Measurements from ENCODE around the gene CASQ1.

Gene CASQ1

GRCh38 chr1:160228431-160228830 lies 38.1 kb downstream of the CASQ1 start:
- no peak overlapping the region for H3K4me3 ChIP-seq (ENCODE audit: low read depth, low read length)
- TF ChIP-seq MYC (IDR thresholded peaks at IDR 0.05; ENCODE audit: low read depth, low read length) (no peak), POLR2A (IDR thresholded peaks at IDR 0.05; ENCODE audit: extremely low read depth, insufficient read length) (no peak), CTCF (IDR thresholded peaks at IDR 0.05; ENCODE audit: low read depth, low read length) (no peak), MAX (IDR thresholded peaks at IDR 0.05; ENCODE audit: low read depth, low read length) (no peak)
- DNase-seq (ENCODE audit: low read depth), result no peak

- H3K4me3 ChIP-seq (ENCODE audit: low read depth, low read length), result no peak overlapping the region
- no peak for TF ChIP-seq POLR2A (IDR thresholded peaks at IDR 0.05; ENCODE audit: extremely low read depth, insufficient read length)
- no peak for TF ChIP-seq CTCF (IDR thresholded peaks at IDR 0.05; ENCODE audit: low read depth, low read length)
- TF ChIP-seq MYC (IDR thresholded peaks at IDR 0.05; ENCODE audit: low read depth, low read length), result no peak
- no peak for TF ChIP-seq MAX (IDR thresholded peaks at IDR 0.05; ENCODE audit: low read depth, low read length)
- DNase-seq (ENCODE audit: low read depth), result no peak
These were observed 42.5 kb downstream of the CASQ1 start for GRCh38 chr1:160232911-160233310.

- no peak for DNase-seq (ENCODE audit: low read depth)
- H3K4me3 ChIP-seq (ENCODE audit: low read depth, low read length), result no peak overlapping the region
- no peak for TF ChIP-seq CTCF (IDR thresholded peaks at IDR 0.05; ENCODE audit: low read depth, low read length)
- TF ChIP-seq POLR2A (IDR thresholded peaks at IDR 0.05; ENCODE audit: extremely low read depth, insufficient read length), result no peak
- no peak for TF ChIP-seq MYC (IDR thresholded peaks at IDR 0.05; ENCODE audit: low read depth, low read length)
- no peak for TF ChIP-seq MAX (IDR thresholded peaks at IDR 0.05; ENCODE audit: low read depth, low read length)
These were observed 46.4 kb downstream of the CASQ1 start for GRCh38 chr1:160236806-160237205.

- H3K4me3 ChIP-seq (ENCODE audit: low read depth, low read length), result no peak overlapping the region
- TF ChIP-seq MYC (IDR thresholded peaks at IDR 0.05; ENCODE audit: low read depth, low read length) (no peak), MAX (IDR thresholded peaks at IDR 0.05; ENCODE audit: low read depth, low read length) (no peak), CTCF (IDR thresholded peaks at IDR 0.05; ENCODE audit: low read depth, low read length) (no peak), POLR2A (IDR thresholded peaks at IDR 0.05; ENCODE audit: extremely low read depth, insufficient read length) (no peak)
- DNase-seq (ENCODE audit: low read depth), result no peak
These were observed 47.2 kb downstream of the CASQ1 start for GRCh38 chr1:160237558-160237957.

- TF ChIP-seq MAX (IDR thresholded peaks at IDR 0.05; ENCODE audit: low read depth, low read length) (no peak), POLR2A (IDR thresholded peaks at IDR 0.05; ENCODE audit: extremely low read depth, insufficient read length) (no peak), MYC (IDR thresholded peaks at IDR 0.05; ENCODE audit: low read depth, low read length) (no peak), CTCF (IDR thresholded peaks at IDR 0.05; ENCODE audit: low read depth, low read length) (no peak)
- no peak overlapping the region for H3K4me3 ChIP-seq (ENCODE audit: low read depth, low read length)
- DNase-seq (ENCODE audit: low read depth), result no peak
These were observed 48.0 kb downstream of the CASQ1 start for GRCh38 chr1:160238408-160238807.
